T1000 (cell line): ENCODE results near the gene MAGEA1.
"Not testable (repeated sequence)": the region's sequence is repeated elsewhere in the genome, so short reads cannot be mapped to it uniquely, and the experiment has no call there.

Experiments
- DNase-seq: peaks from one replicate; lab custom pipeline; 2025; ENCODE audit warnings: mixed read lengths; lab: John Stamatoyannopoulos, UW

The MAGEA1 gene

GRCh38 chrX:153179131-153179530 is at the start of gene MAGEA1:
Gene MAGEA1, plus strand, starts transcription at chrX:153179284. Its CDS starts 3,106 bp downstream, at chrX:153182390.
- DNase-seq: no peak

- not testable (repeated sequence) for DNase-seq
Observed at GRCh38 chrX:153132924-153133323, 46.2 kb upstream of the MAGEA1 start.

- DNase-seq: not testable (repeated sequence)
Observed at GRCh38 chrX:153139074-153139473, 40.0 kb upstream of the MAGEA1 start.

- not testable (repeated sequence) for DNase-seq
Observed at GRCh38 chrX:153146288-153146687, 32.8 kb upstream of the MAGEA1 start.

GRCh38 chrX:153153516-153153915 is 25.6 kb upstream of the MAGEA1 start:
- no peak for DNase-seq

- no peak for DNase-seq
Observed at GRCh38 chrX:153157450-153157849, 21.6 kb upstream of the MAGEA1 start.

GRCh38 chrX:153158319-153158718 is 20.8 kb upstream of the MAGEA1 start:
- DNase-seq: no peak

- no peak for DNase-seq
Observed at GRCh38 chrX:153161952-153162351, 17.1 kb upstream of the MAGEA1 start.

GRCh38 chrX:153164733-153165132 is 14.4 kb upstream of the MAGEA1 start:
- no peak for DNase-seq

GRCh38 chrX:153168423-153168822 is 10.7 kb upstream of the MAGEA1 start:
- not testable (repeated sequence) for DNase-seq

- no peak for DNase-seq
Observed at GRCh38 chrX:153181822-153182221, 2.7 kb downstream of the MAGEA1 start.

- DNase-seq: no peak
Observed at GRCh38 chrX:153184787-153185186, 5.7 kb downstream of the MAGEA1 start.

- DNase-seq: no peak
Observed at GRCh38 chrX:153190381-153190780, 11.3 kb downstream of the MAGEA1 start.

- no peak for DNase-seq
Observed at GRCh38 chrX:153200462-153200861, 21.4 kb downstream of the MAGEA1 start.

- DNase-seq: no peak
Observed at GRCh38 chrX:153206425-153207046, 27.5 kb downstream of the MAGEA1 start.

GRCh38 chrX:153209347-153209746 is 30.3 kb downstream of the MAGEA1 start:
- DNase-seq: no peak

GRCh38 chrX:153214934-153215333 is 35.9 kb downstream of the MAGEA1 start:
- DNase-seq: no peak

GRCh38 chrX:153216926-153217325 is 37.8 kb downstream of the MAGEA1 start:
- DNase-seq: no peak

GRCh38 chrX:153225438-153226098 is 46.5 kb downstream of the MAGEA1 start:
- no peak for DNase-seq

- DNase-seq: no peak
Observed at GRCh38 chrX:153226344-153227185, 47.5 kb downstream of the MAGEA1 start.
